Myocyte (in vitro differentiated cells): ENCODE results near the gene ADGRE2. TPM values are rescaled to one million over a fixed set of nuclear protein-coding genes. Genes with fewer than 3 reads are reported as not detected.

Experiments used
- total RNA-seq: library from RNA; depleted of rRNA; stranded (reverse); fragments of >200 nt; gene quantifications from 2 replicates; pipeline ENCODE4 v1.2.3, GENCODE V29; 2014

Gene ADGRE2
- total RNA-seq, 1 donor from 2014 or later = 1.1 TPM

Other genes starting within 250 kb of the ADGRE2 start
- gene TECR, start 249.0 kb downstream of the ADGRE2 start, total RNA-seq = 103 TPM in 2 replicates
- 256 and 328 TPM in 2 replicates for gene NDUFB7, start 206.5 kb downstream of the ADGRE2 start, total RNA-seq
- gene CLEC17A, start 195.5 kb downstream of the ADGRE2 start, total RNA-seq = not detected in 2 replicates
- gene ADGRE3, start 103.7 kb downstream of the ADGRE2 start, total RNA-seq = not detected in 2 replicates
- 25.3 and 34.8 TPM in 2 replicates for gene ZNF333, start 88.5 kb downstream of the ADGRE2 start, total RNA-seq
- gene OR7A5, start 56.6 kb upstream of the ADGRE2 start, total RNA-seq = 0.21 and 0.67 TPM in 2 replicates
- gene OR7C1, start 56.6 kb upstream of the ADGRE2 start, total RNA-seq = 0.05 and 0.24 TPM in 2 replicates
- gene OR7A10, start 70.4 kb upstream of the ADGRE2 start, total RNA-seq = not detected in 2 replicates
- gene OR7A17, start 107.6 kb upstream of the ADGRE2 start, total RNA-seq = not detected in 2 replicates
- not detected in 2 replicates for gene OR7C2, start 162.9 kb upstream of the ADGRE2 start, total RNA-seq
- not detected in 2 replicates for gene SLC1A6, start 201.3 kb upstream of the ADGRE2 start, total RNA-seq